ENCODE measurements around the gene HAPLN3.
A peak's percentile ranks its signal among the peaks of the same experiment; 100 is the strongest.

HAPLN3 gene

DNA sequence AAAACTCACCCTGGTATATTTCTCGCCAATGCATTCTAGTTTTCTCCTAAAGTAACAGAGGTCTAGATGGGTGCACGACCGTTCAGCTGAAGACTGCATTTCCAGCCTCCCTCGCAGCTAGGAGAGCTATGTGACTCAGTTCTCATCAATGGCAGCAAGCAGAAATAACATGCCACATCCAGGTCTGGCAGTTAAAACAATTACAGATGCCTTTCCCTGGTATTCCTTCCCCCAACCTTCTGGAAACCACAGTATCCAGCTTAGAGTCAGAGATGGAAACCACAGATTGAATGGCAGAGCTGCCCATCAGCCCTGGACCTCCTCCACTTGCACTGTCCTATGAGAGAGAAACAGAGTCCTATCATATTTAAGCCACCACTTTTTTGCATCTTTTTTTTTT is 4.8 kb downstream of the HAPLN3 start:
- H3K4me1 ChIP-seq (ENCODE audit: control insufficient read depth, insufficient read depth, low read length) = peaks cover 9% of the 10 kb centered on the region
- no peaks in the 10 kb centered on the region for H3K9me3 ChIP-seq (ENCODE audit: control insufficient read depth, low read length)
- H3K9ac ChIP-seq (ENCODE audit: low read length) = no peak overlapping the region
- H3K27me3 ChIP-seq (replicated peaks; ENCODE audit: control insufficient read depth, insufficient read depth, low read length) = no peaks in the 10 kb centered on the region
- DNase-seq (ENCODE audit: low read depth) = no peak
- no peaks in the 10 kb centered on the region for H3K36me3 ChIP-seq (ENCODE audit: control insufficient read depth, insufficient read depth, low read length, severe bottlenecking)
- no peak overlapping the region for H3K4me3 ChIP-seq (ENCODE audit: low read length)

- no peak for DNase-seq (ENCODE audit: low read depth)
- Histone ChIP-seq H3K9me3 (ENCODE audit: control insufficient read depth, low read length) (no peaks in the 10 kb centered on the region), H3K9ac (ENCODE audit: low read length) (no peak overlapping the region), H3K4me1 (ENCODE audit: control insufficient read depth, insufficient read depth, low read length) (peaks cover 6% of the 10 kb centered on the region), H3K27me3 (replicated peaks; ENCODE audit: control insufficient read depth, insufficient read depth, low read length) (no peaks in the 10 kb centered on the region), H3K4me3 (ENCODE audit: low read length) (no peak overlapping the region), H3K36me3 (ENCODE audit: control insufficient read depth, insufficient read depth, low read length, severe bottlenecking) (peaks cover 7% of the 10 kb centered on the region)
These were observed 6.6 kb downstream of the HAPLN3 start for GRCh38 chr15:88888719-88889118.

DNA sequence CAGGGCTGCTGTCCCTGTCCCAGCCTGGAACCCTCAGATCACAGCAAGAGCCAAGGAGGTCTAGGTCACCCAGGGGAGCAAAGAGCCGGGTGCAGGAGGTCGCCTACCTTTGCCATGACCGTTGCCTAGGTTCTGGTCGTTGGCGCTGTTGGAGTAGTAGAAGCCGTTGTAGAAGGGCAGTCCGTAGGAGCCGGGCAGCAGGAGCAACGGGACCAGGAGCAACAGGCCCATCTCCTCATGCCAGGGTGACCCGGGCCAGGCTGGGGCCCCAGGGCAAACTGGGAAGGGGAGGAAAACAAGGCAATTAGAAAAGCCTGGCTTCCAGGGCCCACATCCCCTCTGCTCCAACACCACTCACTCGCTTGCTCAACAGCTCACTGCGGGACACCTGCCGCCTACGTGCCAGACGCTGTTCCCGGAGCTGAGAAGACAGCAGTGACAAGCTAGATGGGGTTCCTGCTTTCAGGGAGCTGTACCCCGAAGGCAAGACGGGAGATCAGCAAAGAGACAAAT is 8.2 kb downstream of the HAPLN3 start:
- no peak for DNase-seq (ENCODE audit: low read depth)
- Histone ChIP-seq H3K4me1 (ENCODE audit: control insufficient read depth, insufficient read depth, low read length) (peaks cover 19% of the 10 kb centered on the region), H3K36me3 (ENCODE audit: control insufficient read depth, insufficient read depth, low read length, severe bottlenecking) (peaks cover 13% of the 10 kb centered on the region), H3K9me3 (ENCODE audit: control insufficient read depth, low read length) (no peaks in the 10 kb centered on the region), H3K9ac (ENCODE audit: low read length) (no peak overlapping the region), H3K4me3 (ENCODE audit: low read length) (no peak overlapping the region), H3K27me3 (replicated peaks; ENCODE audit: control insufficient read depth, insufficient read depth, low read length) (no peaks in the 10 kb centered on the region)

DNA sequence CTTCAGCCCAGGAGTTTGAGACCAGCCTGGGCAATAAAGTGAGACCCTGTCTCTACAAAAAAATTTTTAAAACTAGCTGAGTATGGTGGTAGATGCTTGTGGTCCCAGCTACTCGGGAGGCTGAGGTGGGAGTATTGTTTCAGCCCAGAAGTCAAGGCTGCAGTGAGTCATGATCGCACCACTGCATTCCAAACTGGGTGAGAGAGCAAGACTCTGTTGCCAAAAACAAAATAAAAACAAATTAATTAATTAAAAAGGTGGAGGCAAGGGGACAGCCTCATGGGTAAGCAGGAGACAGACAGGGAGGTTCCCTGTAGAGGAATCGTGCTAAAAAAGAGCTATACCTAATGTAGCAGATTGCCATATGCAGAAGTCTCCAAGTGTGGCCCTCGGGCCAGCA is 12.6 kb downstream of the HAPLN3 start:
- no peak for DNase-seq (ENCODE audit: low read depth)
- H3K9ac ChIP-seq (ENCODE audit: low read length) = no peak overlapping the region
- H3K27me3 ChIP-seq (replicated peaks; ENCODE audit: control insufficient read depth, insufficient read depth, low read length) = no peaks in the 10 kb centered on the region
- H3K36me3 ChIP-seq (ENCODE audit: control insufficient read depth, insufficient read depth, low read length, severe bottlenecking) = peaks cover 29% of the 10 kb centered on the region
- no peak overlapping the region for H3K4me3 ChIP-seq (ENCODE audit: low read length)
- no peaks in the 10 kb centered on the region for H3K9me3 ChIP-seq (ENCODE audit: control insufficient read depth, low read length)
- H3K4me1 ChIP-seq (ENCODE audit: control insufficient read depth, insufficient read depth, low read length) = peaks cover 18% of the 10 kb centered on the region

GRCh38 chr15:88881775-88882174 is 13.6 kb downstream of the HAPLN3 start:
- Histone ChIP-seq H3K27me3 (replicated peaks; ENCODE audit: control insufficient read depth, insufficient read depth, low read length) (no peaks in the 10 kb centered on the region), H3K4me3 (ENCODE audit: low read length) (no peak overlapping the region), H3K9ac (ENCODE audit: low read length) (no peak overlapping the region), H3K36me3 (ENCODE audit: control insufficient read depth, insufficient read depth, low read length, severe bottlenecking) (peaks cover 29% of the 10 kb centered on the region), H3K9me3 (ENCODE audit: control insufficient read depth, low read length) (no peaks in the 10 kb centered on the region), H3K4me1 (ENCODE audit: control insufficient read depth, insufficient read depth, low read length) (peaks cover 18% of the 10 kb centered on the region)
- DNase-seq (ENCODE audit: low read depth) = no peak

DNA sequence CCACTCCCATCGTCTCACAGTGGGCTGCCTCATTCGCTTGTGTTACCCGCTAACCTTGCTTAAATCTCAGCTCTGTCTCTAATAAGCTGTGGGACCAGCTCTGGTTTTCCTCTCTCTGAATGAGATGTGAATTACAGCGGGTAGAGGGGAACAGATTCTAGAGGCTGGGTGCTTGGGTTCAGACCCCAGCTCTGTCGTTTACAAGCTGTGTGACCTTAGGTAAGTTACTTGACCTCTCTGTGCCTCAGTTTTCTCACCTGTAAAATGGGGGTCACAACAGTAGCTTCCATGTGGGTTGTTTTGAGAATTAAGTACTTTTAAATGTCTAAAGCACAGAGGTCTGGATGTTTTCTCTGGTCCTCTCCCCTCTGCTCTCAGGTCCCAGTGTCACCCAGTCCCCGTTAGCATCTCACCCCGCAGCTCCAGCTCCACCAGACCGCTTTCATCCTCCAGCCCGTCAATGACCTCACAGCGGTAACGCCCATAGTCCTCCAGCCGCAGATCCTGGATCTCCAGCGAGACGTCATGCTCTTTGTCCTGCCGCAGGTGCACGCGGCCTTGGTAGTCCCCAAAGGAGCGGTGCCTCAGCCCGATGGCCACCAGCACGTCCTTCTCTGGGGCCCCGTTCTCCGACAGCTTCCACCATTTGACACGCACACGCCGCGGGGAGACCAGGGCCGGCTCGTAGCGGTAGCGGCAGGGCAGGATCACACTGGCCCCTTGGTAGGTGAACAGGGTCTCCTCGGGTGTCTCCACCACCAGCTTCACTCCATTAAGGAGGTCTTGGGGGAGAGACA is 14.2 kb downstream of the HAPLN3 start:
- Histone ChIP-seq H3K36me3 (ENCODE audit: control insufficient read depth, insufficient read depth, low read length, severe bottlenecking) (peaks cover 29% of the 10 kb centered on the region), H3K4me1 (ENCODE audit: control insufficient read depth, insufficient read depth, low read length) (peaks cover 18% of the 10 kb centered on the region), H3K4me3 (ENCODE audit: low read length) (no peak overlapping the region), H3K9ac (ENCODE audit: low read length) (no peak overlapping the region), H3K9me3 (ENCODE audit: control insufficient read depth, low read length) (no peaks in the 10 kb centered on the region), H3K27me3 (replicated peaks; ENCODE audit: control insufficient read depth, insufficient read depth, low read length) (no peaks in the 10 kb centered on the region)
- DNase-seq (ENCODE audit: low read depth) = no peak

DNA sequence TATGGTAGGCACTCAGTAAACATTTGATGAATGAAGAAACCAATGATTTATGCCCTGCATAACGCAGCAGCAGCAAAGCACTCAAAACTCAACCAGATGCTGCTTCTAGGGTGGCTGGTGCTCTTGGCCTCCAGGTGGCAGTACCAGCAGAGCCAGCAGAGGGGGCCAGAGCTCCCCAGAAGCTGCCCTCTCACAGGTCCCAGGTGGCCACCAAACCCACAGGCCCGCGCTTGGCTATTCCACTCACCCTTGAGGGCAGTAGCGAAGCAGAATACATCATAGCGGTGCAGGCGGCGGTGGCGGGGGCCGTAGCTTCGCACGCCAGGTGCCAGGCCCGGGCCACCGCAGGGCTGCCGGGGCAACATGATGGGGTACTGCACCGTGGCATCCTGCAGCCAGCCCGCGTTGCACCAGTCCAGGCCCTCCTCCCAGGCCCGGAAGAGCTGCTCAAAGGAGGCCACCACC is 16.6 kb downstream of the HAPLN3 start:
- Histone ChIP-seq H3K27me3 (replicated peaks; ENCODE audit: control insufficient read depth, insufficient read depth, low read length) (peaks cover 10% of the 10 kb centered on the region), H3K4me3 (ENCODE audit: low read length) (no peak overlapping the region), H3K36me3 (ENCODE audit: control insufficient read depth, insufficient read depth, low read length, severe bottlenecking) (peaks cover 23% of the 10 kb centered on the region), H3K9ac (ENCODE audit: low read length) (no peak overlapping the region), H3K4me1 (ENCODE audit: control insufficient read depth, insufficient read depth, low read length) (peaks cover 18% of the 10 kb centered on the region), H3K9me3 (ENCODE audit: control insufficient read depth, low read length) (no peaks in the 10 kb centered on the region)
- DNase-seq (ENCODE audit: low read depth) = peak; percentile 58

DNA sequence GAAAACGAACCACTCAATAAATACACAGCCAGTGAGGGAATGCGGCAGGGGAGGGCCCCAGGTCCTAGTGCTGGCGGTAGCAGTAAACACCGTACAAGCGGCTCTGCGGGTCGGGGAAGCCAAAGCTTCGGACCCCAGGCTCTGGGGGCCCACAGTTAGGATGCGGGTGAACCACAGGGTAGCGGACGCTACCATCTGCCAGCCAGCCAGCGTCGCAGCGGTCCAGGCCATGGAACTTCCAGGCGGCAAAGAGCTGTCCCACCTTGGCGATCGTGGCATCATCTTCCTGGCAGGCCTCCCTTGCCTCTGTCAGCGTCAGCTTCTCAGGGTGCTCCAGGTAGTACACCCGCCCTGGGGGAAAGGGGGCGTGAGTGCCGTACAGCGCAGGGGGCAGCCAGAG is 17.4 kb downstream of the HAPLN3 start:
- Histone ChIP-seq H3K4me1 (ENCODE audit: control insufficient read depth, insufficient read depth, low read length) (peaks cover 14% of the 10 kb centered on the region), H3K27me3 (replicated peaks; ENCODE audit: control insufficient read depth, insufficient read depth, low read length) (peaks cover 19% of the 10 kb centered on the region), H3K9me3 (ENCODE audit: control insufficient read depth, low read length) (no peaks in the 10 kb centered on the region), H3K36me3 (ENCODE audit: control insufficient read depth, insufficient read depth, low read length, severe bottlenecking) (peaks cover 16% of the 10 kb centered on the region), H3K9ac (ENCODE audit: low read length) (no peak overlapping the region), H3K4me3 (ENCODE audit: low read length) (no peak overlapping the region)
- no peak for DNase-seq (ENCODE audit: low read depth)

DNA sequence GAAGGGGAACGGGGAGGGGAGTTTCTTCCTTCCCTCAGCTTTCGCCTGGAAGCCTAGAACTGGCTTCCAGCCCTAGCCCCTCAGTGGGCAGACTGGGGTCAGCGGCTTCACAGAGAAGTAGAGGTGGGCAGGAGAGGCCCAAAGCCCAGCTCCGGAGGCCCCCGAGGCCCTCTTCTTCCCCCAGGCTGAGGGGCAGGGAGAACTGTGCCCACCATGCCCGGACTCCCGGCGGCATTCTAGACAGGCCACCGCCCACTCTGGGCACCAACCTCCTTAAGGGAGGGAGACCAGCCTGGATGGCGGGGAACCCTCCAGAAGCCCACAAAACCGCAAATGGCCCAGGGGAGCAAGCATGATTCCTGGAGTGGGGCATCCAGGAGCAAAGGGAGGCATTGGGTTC is 17.9 kb downstream of the HAPLN3 start:
- Histone ChIP-seq H3K36me3 (ENCODE audit: control insufficient read depth, insufficient read depth, low read length, severe bottlenecking) (peaks cover 16% of the 10 kb centered on the region), H3K9ac (ENCODE audit: low read length) (no peak overlapping the region), H3K4me1 (ENCODE audit: control insufficient read depth, insufficient read depth, low read length) (peaks cover 9% of the 10 kb centered on the region), H3K4me3 (ENCODE audit: low read length) (no peak overlapping the region), H3K9me3 (ENCODE audit: control insufficient read depth, low read length) (no peaks in the 10 kb centered on the region), H3K27me3 (replicated peaks; ENCODE audit: control insufficient read depth, insufficient read depth, low read length) (peaks cover 23% of the 10 kb centered on the region)
- DNase-seq (ENCODE audit: low read depth) = no peak

- DNase-seq (ENCODE audit: low read depth) = no peak
- Histone ChIP-seq H3K27me3 (replicated peaks; ENCODE audit: control insufficient read depth, insufficient read depth, low read length) (peaks cover 30% of the 10 kb centered on the region), H3K36me3 (ENCODE audit: control insufficient read depth, insufficient read depth, low read length, severe bottlenecking) (peaks cover 16% of the 10 kb centered on the region), H3K4me1 (ENCODE audit: control insufficient read depth, insufficient read depth, low read length) (peaks cover under 1% of the 10 kb centered on the region), H3K9me3 (ENCODE audit: control insufficient read depth, low read length) (no peaks in the 10 kb centered on the region), H3K9ac (ENCODE audit: low read length) (no peak overlapping the region), H3K4me3 (ENCODE audit: low read length) (no peak overlapping the region)
These were observed 18.8 kb downstream of the HAPLN3 start for GRCh38 chr15:88876573-88876972.

- H3K9ac ChIP-seq (ENCODE audit: low read length) = no peak overlapping the region
- no peak for DNase-seq (ENCODE audit: low read depth)
These were observed 20.7 kb downstream of the HAPLN3 start for GRCh38 chr15:88874684-88875083.

More at GRCh38 chr15:88874684-88875083, 20.7 kb downstream of the HAPLN3 start:
- peaks cover 5% of the 10 kb centered on the region for H3K36me3 ChIP-seq (ENCODE audit: control insufficient read depth, insufficient read depth, low read length, severe bottlenecking)
- no peak overlapping the region for H3K4me3 ChIP-seq (ENCODE audit: low read length)
- no peaks in the 10 kb centered on the region for H3K4me1 ChIP-seq (ENCODE audit: control insufficient read depth, insufficient read depth, low read length)
- H3K27me3 ChIP-seq (replicated peaks; ENCODE audit: control insufficient read depth, insufficient read depth, low read length) = peaks cover 37% of the 10 kb centered on the region
- H3K9me3 ChIP-seq (ENCODE audit: control insufficient read depth, low read length) = peaks cover 3% of the 10 kb centered on the region
